ENCODE results near the gene SEPHS1.

The SEPHS1 gene

GRCh38 chr10:13338390-13339110 is 9.5 kb downstream of the SEPHS1 start:
- Histone ChIP-seq H3K9ac (ENCODE audit: low read length) (peak overlapping the region; percentile 53), H4K91ac (ENCODE audit: low read length) (no peak overlapping the region), H2BK12ac (ENCODE audit: low read length in 2 of 2) (no peak overlapping the region), H3K9me3 (ENCODE audit: control insufficient read depth, low read length) (no peaks in the 10 kb centered on the region), H3K18ac (ENCODE audit: low read depth in 1 of 2, low read length in 2 of 2) (no peak overlapping the region), H2BK5ac (ENCODE audit: low read depth, low read length, poor library complexity, severe bottlenecking) (no peak overlapping the region), H3K4me2 (ENCODE audit: low read length, poor library complexity, severe bottlenecking) (no peak overlapping the region), H3K27me3 (ENCODE audit: control insufficient read depth in 1 of 2, insufficient read depth in 1 of 2, low read length in 2 of 2) (no peaks in the 10 kb centered on the region), H2BK15ac (ENCODE audit: low read depth, poor library complexity, severe bottlenecking) (no peak overlapping the region), H3K36me3 (ENCODE audit: control insufficient read depth in 1 of 2, insufficient read depth in 2 of 2, low read depth in 1 of 2, low read length in 2 of 2) (peaks cover 23 to 29% of the 10 kb centered on the region in 2 experiments), H3K79me1 (replicated peaks; ENCODE audit: low read length, poor library complexity, severe bottlenecking) (peaks cover 50% of the 10 kb centered on the region), H3K14ac (ENCODE audit: low read length in 2 of 2) (no peak overlapping the region), H2BK120ac (ENCODE audit: low read depth, low read length) (no peak overlapping the region), H3K4me1 (ENCODE audit: control insufficient read depth, insufficient read depth, low read depth, low read length) (peaks cover 2% of the 10 kb centered on the region), H3K4me3 (ENCODE audit: insufficient read depth in 1 of 2, low read depth in 1 of 2, low read length in 2 of 2) (peak overlapping the region in 1 of 2 experiments; percentile 50), H4K8ac (ENCODE audit: low read length) (no peak overlapping the region), H2AFZ (ENCODE audit: low read depth, low read length) (no peak overlapping the region), H3K27ac (ENCODE audit: low read length, poor library complexity, severe bottlenecking) (no peak overlapping the region), H3K23ac (ENCODE audit: low read length in 2 of 2) (no peak overlapping the region), H2AK5ac (ENCODE audit: low read length, severe bottlenecking) (no peak overlapping the region), H3K4ac (ENCODE audit: low read depth in 1 of 2, low read length in 2 of 2) (no peak overlapping the region)
- no peak for DNase-seq
- 93% methylated on average over 10 of the region's 10 CpGs for WGBS

GRCh38 chr10:13337827-13338196 is 10.3 kb downstream of the SEPHS1 start:
- Histone ChIP-seq H2BK5ac (ENCODE audit: low read depth, low read length, poor library complexity, severe bottlenecking) (no peak overlapping the region), H3K18ac (ENCODE audit: low read depth in 1 of 2, low read length in 2 of 2) (no peak overlapping the region), H3K23ac (ENCODE audit: low read length in 2 of 2) (no peak overlapping the region), H2AFZ (ENCODE audit: low read depth, low read length) (no peak overlapping the region), H3K14ac (ENCODE audit: low read length in 2 of 2) (no peak overlapping the region), H3K9me3 (ENCODE audit: control insufficient read depth, low read length) (no peaks in the 10 kb centered on the region), H3K4me1 (ENCODE audit: control insufficient read depth, insufficient read depth, low read depth, low read length) (peaks cover 2% of the 10 kb centered on the region), H2BK120ac (ENCODE audit: low read depth, low read length) (no peak overlapping the region), H2BK12ac (ENCODE audit: low read length in 2 of 2) (no peak overlapping the region), H4K91ac (ENCODE audit: low read length) (no peak overlapping the region), H3K4me3 (ENCODE audit: insufficient read depth in 1 of 2, low read depth in 1 of 2, low read length in 2 of 2) (no peak overlapping the region), H3K36me3 (ENCODE audit: control insufficient read depth in 1 of 2, insufficient read depth in 2 of 2, low read depth in 1 of 2, low read length in 2 of 2) (peaks cover 30 to 34% of the 10 kb centered on the region in 2 experiments), H3K27me3 (ENCODE audit: control insufficient read depth in 1 of 2, insufficient read depth in 1 of 2, low read length in 2 of 2) (no peaks in the 10 kb centered on the region), H3K4me2 (ENCODE audit: low read length, poor library complexity, severe bottlenecking) (no peak overlapping the region), H3K4ac (ENCODE audit: low read depth in 1 of 2, low read length in 2 of 2) (no peak overlapping the region), H2BK15ac (ENCODE audit: low read depth, poor library complexity, severe bottlenecking) (no peak overlapping the region), H4K8ac (ENCODE audit: low read length) (no peak overlapping the region), H3K79me1 (replicated peaks; ENCODE audit: low read length, poor library complexity, severe bottlenecking) (peaks cover 48% of the 10 kb centered on the region), H3K27ac (ENCODE audit: low read length, poor library complexity, severe bottlenecking) (no peak overlapping the region), H3K9ac (ENCODE audit: low read length) (peak overlapping the region; percentile 51), H2AK5ac (ENCODE audit: low read length, severe bottlenecking) (no peak overlapping the region)
- no peak for DNase-seq
- 95% methylated on average over 4 of the region's 6 CpGs for WGBS

DNA sequence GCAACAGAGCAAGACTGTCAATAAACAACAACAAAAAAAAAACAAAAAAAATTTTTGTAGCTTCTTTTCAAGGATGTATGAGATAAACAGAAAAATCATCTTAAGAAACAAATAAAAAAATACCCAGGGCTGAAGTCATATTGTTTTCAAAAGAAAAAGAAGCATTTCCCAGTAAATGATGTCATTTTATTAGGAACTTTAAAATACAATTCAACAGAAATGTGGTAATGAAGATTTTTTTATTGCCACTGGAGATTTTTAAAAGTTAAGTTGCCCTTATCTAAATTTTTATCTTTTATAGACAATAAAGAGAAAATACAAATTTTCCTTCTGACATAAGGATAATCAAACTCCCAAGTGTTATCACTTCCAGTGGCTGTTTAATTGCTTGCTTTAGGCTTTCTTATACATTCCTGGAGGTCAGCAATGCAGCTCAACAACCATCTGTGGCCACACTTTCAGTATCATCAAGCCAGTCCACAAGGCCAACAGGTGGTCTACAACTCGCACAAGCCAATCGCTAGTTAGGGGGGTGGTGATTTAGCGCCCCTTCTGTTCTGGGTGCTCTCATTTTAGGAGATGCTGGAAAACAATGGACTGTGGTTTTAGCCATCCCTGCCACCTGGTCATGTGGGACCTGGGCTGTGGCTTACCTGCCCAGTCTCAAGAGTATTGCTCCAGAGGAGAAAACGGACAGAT is 10.8 kb downstream of the SEPHS1 start:
- 95% methylated on average over 4 of the region's 4 CpGs for WGBS

GRCh38 chr10:13335881-13336280 is 12.2 kb downstream of the SEPHS1 start:
- Histone ChIP-seq H3K18ac (ENCODE audit: low read depth in 1 of 2, low read length in 2 of 2) (no peak overlapping the region), H3K4me1 (ENCODE audit: control insufficient read depth, insufficient read depth, low read depth, low read length) (peaks cover 3% of the 10 kb centered on the region), H3K4ac (ENCODE audit: low read depth in 1 of 2, low read length in 2 of 2) (no peak overlapping the region), H3K4me3 (ENCODE audit: insufficient read depth in 1 of 2, low read depth in 1 of 2, low read length in 2 of 2) (no peak overlapping the region), H3K23ac (ENCODE audit: low read length in 2 of 2) (no peak overlapping the region), H2BK15ac (ENCODE audit: low read depth, poor library complexity, severe bottlenecking) (no peak overlapping the region), H3K9ac (ENCODE audit: low read length) (no peak overlapping the region), H3K9me3 (ENCODE audit: control insufficient read depth, low read length) (no peaks in the 10 kb centered on the region), H3K79me1 (replicated peaks; ENCODE audit: low read length, poor library complexity, severe bottlenecking) (peaks cover 44% of the 10 kb centered on the region), H4K8ac (ENCODE audit: low read length) (no peak overlapping the region), H4K91ac (ENCODE audit: low read length) (no peak overlapping the region), H3K27ac (ENCODE audit: low read length, poor library complexity, severe bottlenecking) (no peak overlapping the region), H3K14ac (ENCODE audit: low read length in 2 of 2) (no peak overlapping the region), H2AFZ (ENCODE audit: low read depth, low read length) (no peak overlapping the region), H2AK5ac (ENCODE audit: low read length, severe bottlenecking) (no peak overlapping the region), H2BK12ac (ENCODE audit: low read length in 2 of 2) (no peak overlapping the region), H2BK120ac (ENCODE audit: low read depth, low read length) (no peak overlapping the region), H2BK5ac (ENCODE audit: low read depth, low read length, poor library complexity, severe bottlenecking) (no peak overlapping the region), H3K4me2 (ENCODE audit: low read length, poor library complexity, severe bottlenecking) (no peak overlapping the region), H3K27me3 (ENCODE audit: control insufficient read depth in 1 of 2, insufficient read depth in 1 of 2, low read length in 2 of 2) (no peaks in the 10 kb centered on the region), H3K36me3 (ENCODE audit: control insufficient read depth in 1 of 2, insufficient read depth in 2 of 2, low read depth in 1 of 2, low read length in 2 of 2) (peaks cover 34 to 44% of the 10 kb centered on the region in 2 experiments)
- WGBS, result 96% methylated on average over 9 of the region's 9 CpGs
- DNase-seq, result no peak

More for the DNA sequence above, 10.8 kb downstream of the SEPHS1 start:
- no peak overlapping the region for H2AFZ ChIP-seq (ENCODE audit: low read depth, low read length)
- H2AK5ac ChIP-seq (ENCODE audit: low read length, severe bottlenecking), result no peak overlapping the region
- H4K8ac ChIP-seq (ENCODE audit: low read length), result no peak overlapping the region
- H3K18ac ChIP-seq (ENCODE audit: low read depth in 1 of 2, low read length in 2 of 2), result no peak overlapping the region
- no peak overlapping the region for H4K91ac ChIP-seq (ENCODE audit: low read length)
- no peak for DNase-seq
- H3K36me3 ChIP-seq (ENCODE audit: control insufficient read depth in 1 of 2, insufficient read depth in 2 of 2, low read depth in 1 of 2, low read length in 2 of 2), result peaks cover 33 to 34% of the 10 kb centered on the region in 2 experiments
- H3K27me3 ChIP-seq (ENCODE audit: control insufficient read depth in 1 of 2, insufficient read depth in 1 of 2, low read length in 2 of 2), result no peaks in the 10 kb centered on the region
- H2BK15ac ChIP-seq (ENCODE audit: low read depth, poor library complexity, severe bottlenecking), result no peak overlapping the region
- H2BK12ac ChIP-seq (ENCODE audit: low read length in 2 of 2), result no peak overlapping the region
- no peak overlapping the region for H3K4ac ChIP-seq (ENCODE audit: low read depth in 1 of 2, low read length in 2 of 2)
- peaks cover 2% of the 10 kb centered on the region for H3K4me1 ChIP-seq (ENCODE audit: control insufficient read depth, insufficient read depth, low read depth, low read length)
- no peak overlapping the region for H3K23ac ChIP-seq (ENCODE audit: low read length in 2 of 2)
- H2BK5ac ChIP-seq (ENCODE audit: low read depth, low read length, poor library complexity, severe bottlenecking), result no peak overlapping the region
- H3K14ac ChIP-seq (ENCODE audit: low read length in 2 of 2), result no peak overlapping the region
- H3K27ac ChIP-seq (ENCODE audit: low read length, poor library complexity, severe bottlenecking), result no peak overlapping the region
- H3K4me2 ChIP-seq (ENCODE audit: low read length, poor library complexity, severe bottlenecking), result no peak overlapping the region
- H3K79me1 ChIP-seq (replicated peaks; ENCODE audit: low read length, poor library complexity, severe bottlenecking), result peaks cover 45% of the 10 kb centered on the region
- H3K4me3 ChIP-seq (ENCODE audit: insufficient read depth in 1 of 2, low read depth in 1 of 2, low read length in 2 of 2), result no peak overlapping the region
- no peaks in the 10 kb centered on the region for H3K9me3 ChIP-seq (ENCODE audit: control insufficient read depth, low read length)
- no peak overlapping the region for H3K9ac ChIP-seq (ENCODE audit: low read length)
- no peak overlapping the region for H2BK120ac ChIP-seq (ENCODE audit: low read depth, low read length)

All from mesenchymal stem cell (in vitro differentiated cells and primary cell).